ENCODE results near the gene HMGN1. TPM values are rescaled to one million over a fixed set of nuclear protein-coding genes. Genes with fewer than 3 reads are reported as not detected.
A peak's percentile ranks its signal among the peaks of the same experiment; 100 is the strongest.

HMGN1 gene
- 100 to 1,000 TPM; 170 to 255 (median 207) TPM for total RNA-seq

GRCh38 chr21:39348355-39349210 is at the start of gene HMGN1:
TSS of gene HMGN1 (minus strand) at chr21:39349088. CDS start at chr21:39348917, 171 bp downstream.
- Histone ChIP-seq H3K4me1 (peaks cover 5 to 6% of the 10 kb centered on the region in 2 donors), H3K4me3 (replicated peaks in 1 of 3) (peak within 1 kb of the TSS; percentile 27 to 98 (median 64)), H3K27ac (peak within 1 kb of the TSS; percentile 52 to 84 (median 83)), H3K9me3 (no peaks in the 10 kb centered on the region), H3K27me3 (no peaks in the 10 kb centered on the region), H3K36me3 (peaks cover 0 to 3% of the 10 kb centered on the region in 2 donors)
- peak; percentile 90 for DNase-seq
- intact Hi-C loops (cut with DNase I): loop anchor here (2.0 kb wide), 1 partner anchor 36 kb away; the partner anchor contains the start of gene BRWD1
- 0% methylated on average over 15 to 16 of the region's 116 CpGs for WGBS, 2 donors
- TF ChIP-seq POLR2A (IDR thresholded peaks at IDR 0.05): peak; percentile 74 to 81
- no peak for TF ChIP-seq CTCF (IDR thresholded peaks at IDR 0.05)

- H3K27ac ChIP-seq: no peak overlapping the region
- intact Hi-C loops (cut with DNase I): no loop called here
- no peaks in the 10 kb centered on the region for H3K4me1 ChIP-seq
- no peaks in the 10 kb centered on the region for H3K9me3 ChIP-seq
- no peak for DNase-seq
- H3K27me3 ChIP-seq: no peaks in the 10 kb centered on the region
- H3K36me3 ChIP-seq: peaks cover 6 to 20% of the 10 kb centered on the region in 2 donors
- H3K4me3 ChIP-seq (replicated peaks in 1 of 3): no peak overlapping the region
- 84 to 89% methylated on average over 11 of the region's 11 CpGs for WGBS, 2 donors
- TF ChIP-seq CTCF (IDR thresholded peaks at IDR 0.05): no peak
- no peak for TF ChIP-seq POLR2A (IDR thresholded peaks at IDR 0.05)
Observed at GRCh38 chr21:39397646-39398385, 48.9 kb upstream of the HMGN1 start.

- DNase-seq: no peak
- 92% methylated on average over 7 of the region's 7 CpGs for WGBS, 2 donors
- TF ChIP-seq POLR2A (IDR thresholded peaks at IDR 0.05) (no peak), CTCF (IDR thresholded peaks at IDR 0.05) (no peak)
Observed at GRCh38 chr21:39392981-39393380, 44.1 kb upstream of the HMGN1 start.

GRCh38 chr21:39390212-39390765 is 41.4 kb upstream of the HMGN1 start:
- Histone ChIP-seq H3K9me3 (no peaks in the 10 kb centered on the region), H3K27me3 (no peaks in the 10 kb centered on the region), H3K36me3 (peaks cover 18 to 33% of the 10 kb centered on the region in 2 donors), H3K4me3 (replicated peaks in 1 of 3) (no peak overlapping the region), H3K4me1 (peaks cover 12 to 16% of the 10 kb centered on the region in 2 donors), H3K27ac (no peak overlapping the region)
- 75 to 82% methylated on average over 16 of the region's 16 CpGs for WGBS, 2 donors
- no peak for TF ChIP-seq POLR2A (IDR thresholded peaks at IDR 0.05)
- TF ChIP-seq CTCF (IDR thresholded peaks at IDR 0.05): no peak
- no peak for DNase-seq
- intact Hi-C loops (cut with DNase I): no loop called here

More at GRCh38 chr21:39392981-39393380, 44.1 kb upstream of the HMGN1 start:
- intact Hi-C loops (cut with DNase I): no loop called here
- H3K4me3 ChIP-seq (replicated peaks in 1 of 3): no peak overlapping the region
- peaks cover 18 to 37% of the 10 kb centered on the region in 2 donors for H3K36me3 ChIP-seq
- H3K9me3 ChIP-seq: no peaks in the 10 kb centered on the region
- H3K4me1 ChIP-seq: peaks cover 4 to 10% of the 10 kb centered on the region in 2 donors
- H3K27me3 ChIP-seq: no peaks in the 10 kb centered on the region
- no peak overlapping the region for H3K27ac ChIP-seq
